GM21515 (cell line): ENCODE results near the gene ZNF644.
"Not testable (repeated sequence)": the region's sequence is repeated elsewhere in the genome, so short reads cannot be mapped to it uniquely, and the experiment has no call there.

ENCODE experiments used
- ATAC-seq: cut with Tn5 transposase; IDR thresholded peaks from one replicate; pipeline ENCODE4 v1.9.1; 2021; ENCODE audit not compliant: unreplicated experiment

Gene ZNF644

DNA sequence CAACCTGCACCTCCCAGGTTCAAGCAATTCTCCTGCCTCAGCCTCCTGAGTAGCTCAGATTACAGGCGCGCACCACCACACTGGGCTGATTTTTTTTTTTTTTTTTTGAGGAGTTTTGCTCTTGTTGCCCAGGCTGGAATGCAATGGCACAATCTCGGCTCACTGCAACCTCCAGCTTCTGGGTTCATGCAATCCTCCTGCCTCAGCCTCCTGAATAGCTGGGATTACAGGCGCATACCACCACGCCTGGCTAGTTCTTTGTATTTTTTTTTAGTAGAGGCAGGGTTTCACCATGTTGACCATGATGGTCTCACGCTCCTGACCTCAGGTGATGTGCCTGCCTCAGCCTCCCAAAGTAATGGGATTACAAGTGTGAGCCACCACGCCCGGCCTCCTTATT lies 93.6 kb downstream of the ZNF644 start:
- ATAC-seq: not testable (repeated sequence)

DNA sequence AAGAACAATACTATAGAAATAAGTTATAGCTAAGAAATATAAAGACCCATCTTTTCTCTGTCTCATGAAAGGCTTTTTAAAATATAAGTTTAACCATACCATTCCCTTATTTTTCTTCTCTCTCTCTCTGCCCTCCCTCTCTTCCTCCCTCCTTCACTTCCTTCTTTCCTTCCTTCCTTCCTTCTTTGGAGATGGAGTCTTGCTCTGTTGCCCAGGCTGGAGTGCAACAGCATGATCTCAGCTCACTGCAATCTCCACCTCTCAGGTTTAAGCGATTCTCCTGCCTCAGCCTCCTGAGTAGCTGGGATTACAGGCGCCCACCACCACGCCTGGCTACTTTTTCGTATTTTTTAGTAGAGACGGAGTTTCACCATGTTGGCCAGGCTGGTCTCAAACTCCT lies 94.2 kb downstream of the ZNF644 start:
- not testable (repeated sequence) for ATAC-seq

DNA sequence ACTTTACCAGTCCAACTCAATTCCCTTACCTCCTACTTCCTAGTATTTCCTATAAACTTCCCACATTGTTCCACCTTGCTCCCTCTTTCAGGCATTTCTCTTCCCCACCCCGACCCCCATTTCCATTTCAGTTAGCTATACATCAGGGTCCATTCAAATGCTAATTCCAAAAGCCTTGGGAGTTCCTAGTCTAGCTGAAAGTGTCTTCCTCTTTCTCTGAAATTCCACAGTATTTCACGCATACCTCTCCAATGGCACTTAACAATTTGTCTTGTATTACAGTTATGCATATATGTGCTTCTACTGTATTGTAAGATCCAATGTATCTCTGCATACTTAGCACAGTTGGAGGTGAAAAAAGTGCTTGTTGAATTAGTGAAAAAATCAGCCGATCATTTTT lies 94.9 kb downstream of the ZNF644 start:
- ATAC-seq: no peak

DNA sequence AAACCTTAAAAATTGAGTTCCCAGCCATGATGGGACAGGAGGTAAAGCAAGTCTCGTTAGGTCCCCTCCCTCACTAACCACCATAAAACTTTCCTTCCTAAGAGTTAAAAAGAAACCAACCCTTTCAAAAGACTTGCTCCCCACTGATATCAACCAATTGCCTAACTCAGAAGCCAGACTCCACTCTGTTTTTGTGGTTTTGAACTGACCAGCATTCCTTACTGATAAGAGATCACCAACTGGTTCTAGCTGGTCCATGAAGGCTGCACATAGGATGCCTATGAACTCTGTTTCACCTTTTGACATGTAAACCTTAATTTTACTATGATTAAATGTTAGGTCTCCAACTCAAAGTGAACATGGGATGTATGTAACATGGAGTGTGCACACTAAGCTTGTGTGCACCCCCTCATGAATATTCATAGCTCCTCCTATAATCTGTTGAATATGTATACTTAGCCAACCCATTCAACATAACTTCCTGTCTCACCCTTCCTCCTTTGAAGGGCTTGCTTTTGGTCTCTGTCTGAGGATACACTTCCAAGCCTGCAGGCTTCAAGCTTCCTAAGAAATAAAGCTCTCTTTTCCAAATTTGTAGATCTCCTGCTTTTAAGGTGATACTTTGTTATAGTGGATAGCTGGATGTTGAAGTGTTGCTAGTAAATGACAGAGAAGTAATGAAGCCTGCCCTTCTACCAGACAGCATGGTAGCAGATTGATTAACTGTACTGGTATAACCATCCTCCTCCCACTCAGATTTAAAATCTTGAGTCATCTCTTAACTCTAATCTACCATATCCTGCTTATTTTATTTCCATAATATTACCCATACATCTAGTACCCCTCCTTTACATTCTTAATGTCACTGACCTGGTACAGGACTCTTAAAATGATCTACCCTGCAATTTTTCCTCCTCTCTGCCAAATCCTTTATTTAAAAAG lies 95.6 kb downstream of the ZNF644 start:
- ATAC-seq: no peak

DNA sequence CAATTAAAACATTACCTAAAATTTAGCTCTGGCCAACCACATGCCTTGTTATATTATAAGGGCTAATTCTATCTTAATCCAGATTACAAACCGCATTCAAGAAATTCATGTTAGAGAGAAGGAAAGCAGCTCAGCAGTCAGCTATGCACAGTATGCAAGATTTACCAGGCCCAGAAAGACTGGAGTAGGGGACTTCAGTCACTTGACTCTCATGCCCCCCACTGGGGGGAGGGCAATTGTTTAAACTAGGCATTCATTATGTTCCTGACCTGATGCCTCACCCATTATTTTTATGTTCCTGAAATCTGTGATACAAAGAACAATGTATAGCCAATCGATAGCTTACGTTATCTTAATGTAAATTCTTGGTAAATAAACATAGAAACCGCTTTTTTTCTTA lies 96.9 kb downstream of the ZNF644 start:
- no peak for ATAC-seq

DNA sequence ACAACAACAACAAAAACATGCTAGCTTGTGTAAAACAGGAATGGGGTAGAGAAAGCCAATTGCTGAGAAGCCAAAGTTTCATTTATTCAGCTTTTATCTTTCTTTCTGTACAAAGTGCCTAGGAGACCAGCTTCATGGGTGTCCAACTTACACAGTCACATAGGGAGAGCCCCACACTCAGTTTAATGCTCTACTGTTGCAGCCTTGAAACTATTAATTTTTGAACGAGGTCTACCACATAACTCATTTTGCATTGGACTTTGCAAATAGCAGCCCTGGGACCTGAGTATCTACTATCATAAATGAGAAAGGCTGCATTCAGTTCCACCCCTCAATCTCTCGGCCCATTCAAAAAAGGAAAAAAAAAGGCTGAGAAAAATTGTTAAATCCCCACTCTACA lies 98.8 kb downstream of the ZNF644 start:
- no peak for ATAC-seq

DNA sequence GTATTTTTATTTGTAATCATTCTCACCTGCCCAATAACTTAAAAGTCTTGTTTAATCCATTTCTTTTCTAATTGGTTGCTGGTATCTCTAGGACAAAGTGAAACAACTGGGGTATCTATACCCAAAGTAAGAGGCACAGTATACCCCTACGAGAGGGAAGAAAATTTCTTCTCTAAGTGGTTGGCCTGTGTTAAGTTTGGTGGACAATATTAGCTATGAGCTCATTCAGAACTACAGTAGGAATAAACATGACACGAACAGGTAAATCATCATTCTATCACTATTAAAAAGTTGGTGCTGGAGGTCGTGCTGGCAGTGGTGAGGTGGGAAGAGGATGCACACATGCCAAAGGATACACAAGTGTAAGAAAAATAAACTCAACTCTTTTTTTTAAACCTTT lies 99.6 kb downstream of the ZNF644 start:
- no peak for ATAC-seq

DNA sequence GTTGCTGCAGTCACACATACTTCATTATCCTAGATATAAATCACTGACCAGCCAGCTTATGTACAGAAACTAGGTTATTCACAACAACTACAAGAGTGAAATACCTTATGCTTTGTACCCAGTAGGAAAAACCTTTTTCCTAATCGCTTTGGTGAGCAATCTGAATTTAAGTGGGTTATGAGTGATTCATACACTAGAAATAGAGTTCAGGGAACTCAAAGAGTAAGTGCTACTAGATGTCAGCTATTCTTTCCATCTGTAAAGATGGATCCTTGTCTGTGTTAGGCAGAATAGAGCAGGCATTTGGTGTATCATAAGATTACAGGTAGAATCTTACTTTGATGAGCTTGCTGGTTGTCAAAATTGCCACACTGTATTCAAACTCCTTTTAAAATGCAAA lies 101.9 kb downstream of the ZNF644 start:
- ATAC-seq: peak; percentile 21

DNA sequence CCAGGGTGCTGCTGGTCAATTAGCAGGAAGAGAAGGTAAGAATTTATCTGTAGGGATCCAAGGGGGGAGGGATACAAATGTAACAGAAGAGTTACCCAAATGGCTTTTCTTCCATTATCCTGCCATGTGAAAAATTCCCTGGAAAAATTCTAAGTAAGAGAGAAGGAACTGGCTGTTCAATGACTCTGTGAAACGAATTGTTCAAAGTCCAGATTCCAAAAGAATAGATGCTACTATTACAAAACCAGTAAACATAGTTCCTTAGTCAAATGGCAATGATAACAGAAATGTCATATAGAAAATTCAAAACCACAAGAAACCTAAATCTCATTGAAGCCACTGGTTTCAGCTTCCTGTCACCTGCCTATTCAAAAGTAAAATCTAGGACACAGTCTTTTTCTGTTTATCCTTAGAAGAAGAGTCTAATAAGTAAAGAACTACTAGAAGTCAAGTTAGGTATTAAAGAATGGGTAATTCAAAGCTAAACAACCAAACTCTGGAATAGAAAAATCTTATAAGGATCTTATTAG lies 102.6 kb downstream of the ZNF644 start:
- ATAC-seq: peak; percentile 49

DNA sequence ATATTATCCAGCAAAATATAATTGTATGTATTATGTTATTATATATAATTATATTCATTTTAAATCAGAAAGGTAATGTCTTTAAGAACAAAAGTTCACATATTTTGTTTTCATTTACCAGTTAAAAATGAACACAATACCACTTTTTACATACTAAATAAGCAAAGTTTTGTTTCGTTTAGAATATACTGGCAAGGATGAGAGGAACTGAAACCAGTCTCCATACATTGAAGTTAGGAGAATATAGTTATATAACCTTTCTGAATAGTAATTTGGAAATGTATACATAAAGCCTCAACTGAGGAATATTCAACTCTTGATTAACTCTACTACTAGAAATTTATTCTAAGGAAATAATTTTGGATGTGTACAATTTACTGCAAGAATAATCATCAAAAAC lies 110.5 kb downstream of the ZNF644 start:
- ATAC-seq: no peak

DNA sequence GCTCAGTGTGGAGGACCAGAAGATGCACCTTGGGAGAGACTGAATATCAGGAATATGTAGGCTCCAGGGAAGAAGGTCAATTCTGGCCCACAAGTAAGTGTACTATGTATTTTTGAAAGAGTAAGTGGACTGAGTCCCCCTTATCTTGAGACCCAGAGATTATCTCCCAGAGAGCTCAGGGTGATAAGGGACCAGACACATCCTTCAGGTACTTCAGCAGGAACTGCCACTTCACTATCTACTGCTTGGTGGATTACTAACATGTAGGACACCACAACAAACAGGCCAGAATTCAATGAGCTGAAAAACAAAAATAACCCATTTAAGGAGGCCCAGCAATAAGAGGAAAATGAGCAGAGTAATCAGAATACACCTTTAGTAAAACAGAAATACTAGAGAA lies 119.2 kb downstream of the ZNF644 start:
- ATAC-seq: no peak

DNA sequence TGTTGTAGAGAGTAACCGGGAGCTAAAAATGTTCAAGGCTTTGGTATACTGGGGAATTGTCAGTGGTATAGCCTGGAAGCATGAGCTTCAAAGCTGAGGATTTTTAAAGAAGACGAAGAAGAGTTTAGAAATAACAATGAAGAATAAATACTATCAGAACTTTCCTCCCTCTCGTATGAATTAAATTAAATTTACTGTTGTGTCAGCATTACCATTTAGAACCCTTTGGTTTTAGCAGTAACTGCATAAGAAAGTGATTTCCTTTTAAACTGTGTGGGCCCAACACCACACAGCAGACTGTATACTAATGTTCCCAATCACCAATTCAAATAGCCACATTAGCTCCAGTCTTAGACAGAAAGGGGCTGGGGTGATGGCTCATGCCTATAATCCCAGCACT lies 122.6 kb downstream of the ZNF644 start:
- ATAC-seq: no peak

DNA sequence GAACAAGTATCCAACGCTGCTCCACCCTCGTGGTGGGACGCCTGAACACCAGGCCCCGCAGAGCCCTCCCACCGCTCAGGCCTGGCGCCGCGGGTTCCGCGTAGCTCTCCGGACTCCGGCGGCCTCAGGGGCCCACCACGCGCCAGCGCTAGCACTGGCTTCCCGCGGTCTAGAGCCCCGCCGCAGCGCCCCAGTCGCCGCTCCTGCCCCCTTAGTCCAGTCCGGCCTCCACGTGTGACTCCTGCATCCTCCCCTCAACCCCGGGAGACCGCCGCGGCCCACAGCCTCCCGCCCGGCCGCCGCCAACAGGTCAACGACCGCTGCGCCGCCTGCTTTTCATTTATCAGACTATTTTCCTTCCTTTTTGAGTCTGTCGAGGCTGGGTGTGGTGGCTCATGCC lies 128.2 kb downstream of the ZNF644 start:
- not testable (repeated sequence) for ATAC-seq

DNA sequence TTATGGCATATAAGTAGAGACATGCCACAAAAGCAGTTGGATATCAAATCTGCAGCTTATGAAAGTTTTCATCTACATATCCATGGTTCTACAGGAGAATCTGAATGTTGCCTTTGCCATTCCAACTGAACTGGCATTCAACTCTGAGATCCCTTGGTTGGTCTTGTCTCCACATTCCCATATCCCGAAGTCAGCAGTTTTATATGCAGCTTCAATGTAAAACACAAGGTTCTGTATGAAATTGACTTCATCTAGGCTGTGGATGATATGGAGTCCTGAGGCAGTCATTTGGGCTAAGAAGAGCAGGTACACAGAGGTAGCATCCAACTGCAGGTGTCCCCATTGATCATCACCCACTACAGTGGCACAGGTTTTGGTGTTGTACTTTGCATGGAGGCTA lies 129.0 kb downstream of the ZNF644 start:
- ATAC-seq: not testable (repeated sequence)

DNA sequence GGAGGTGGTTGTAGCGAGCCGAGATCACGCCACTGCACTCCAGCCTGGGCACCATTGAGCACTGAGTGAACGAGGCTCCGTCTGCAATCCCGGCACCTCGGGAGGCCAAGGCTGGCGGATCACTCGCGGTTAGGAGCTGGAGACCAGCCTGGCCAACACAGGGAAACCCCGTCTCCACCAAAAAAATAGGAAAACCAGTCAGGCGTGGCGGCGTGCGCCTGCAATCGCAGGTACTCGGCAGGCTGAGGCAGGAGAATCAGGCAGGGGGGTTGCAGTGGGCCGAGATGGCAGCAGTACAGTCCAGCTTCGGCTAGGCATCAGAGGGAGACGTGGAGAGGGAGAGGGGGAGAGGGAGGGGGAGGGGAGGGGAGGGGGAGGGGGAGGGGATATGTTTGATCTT lies 129.6 kb downstream of the ZNF644 start:
- not testable (repeated sequence) for ATAC-seq

DNA sequence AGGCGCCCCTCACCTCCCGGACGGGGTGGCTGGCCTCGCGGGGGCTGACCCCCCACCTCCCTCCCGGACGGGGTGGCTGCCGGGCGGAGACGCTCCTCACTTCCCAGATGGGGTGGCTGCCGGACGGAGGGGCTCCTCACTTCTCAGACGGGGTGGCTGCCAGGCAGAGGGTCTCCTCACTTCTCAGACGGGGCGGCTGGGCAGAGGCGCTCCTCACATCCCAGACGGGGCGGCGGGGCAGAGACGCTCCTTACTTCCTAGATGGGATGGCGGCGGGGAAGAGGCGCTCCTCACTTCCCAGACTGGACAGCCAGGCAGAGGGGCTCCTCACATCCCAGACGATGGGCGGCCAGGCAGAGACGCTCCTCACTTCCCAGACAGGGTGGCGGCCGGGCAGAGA lies 130.1 kb downstream of the ZNF644 start:
- ATAC-seq: not testable (repeated sequence)

DNA sequence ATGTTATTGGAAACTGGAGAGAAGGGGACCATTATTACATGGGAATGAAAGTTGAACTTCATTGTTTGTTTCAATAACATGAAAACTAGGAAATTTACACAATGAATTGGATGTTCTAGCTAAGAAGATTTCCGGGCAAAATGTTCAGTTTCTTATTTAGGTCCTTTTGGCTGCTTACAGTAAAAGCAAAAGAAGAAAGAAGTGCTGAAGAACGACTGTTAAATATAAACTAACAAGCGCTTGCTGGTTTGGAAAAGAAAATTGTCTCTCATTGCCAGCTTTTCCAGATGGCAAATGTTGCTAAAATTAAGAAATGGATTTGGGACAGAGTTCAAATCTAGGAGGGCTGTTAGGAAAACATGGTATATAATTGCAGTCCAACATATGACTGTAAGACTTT lies 139.6 kb downstream of the ZNF644 start:
- no peak for ATAC-seq

DNA sequence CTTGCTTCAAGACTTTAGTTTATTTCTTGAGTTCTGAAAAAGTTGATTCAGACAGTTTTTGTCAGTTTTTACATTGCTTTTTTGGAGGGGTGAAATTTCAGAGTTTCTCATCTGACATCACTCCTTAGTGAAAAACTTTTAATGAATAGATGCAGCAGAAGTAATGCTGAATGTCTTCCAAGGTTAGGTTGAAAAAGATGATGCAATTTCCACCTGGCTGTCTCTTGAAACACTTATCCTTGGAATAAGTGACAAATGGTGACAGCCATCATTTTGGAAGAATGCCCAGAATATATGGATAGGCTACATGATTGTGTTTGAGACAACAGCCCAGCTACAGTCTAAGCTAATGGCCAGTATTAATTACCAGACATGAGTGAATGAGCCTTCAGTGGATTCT lies 140.8 kb downstream of the ZNF644 start:
- ATAC-seq: no peak

DNA sequence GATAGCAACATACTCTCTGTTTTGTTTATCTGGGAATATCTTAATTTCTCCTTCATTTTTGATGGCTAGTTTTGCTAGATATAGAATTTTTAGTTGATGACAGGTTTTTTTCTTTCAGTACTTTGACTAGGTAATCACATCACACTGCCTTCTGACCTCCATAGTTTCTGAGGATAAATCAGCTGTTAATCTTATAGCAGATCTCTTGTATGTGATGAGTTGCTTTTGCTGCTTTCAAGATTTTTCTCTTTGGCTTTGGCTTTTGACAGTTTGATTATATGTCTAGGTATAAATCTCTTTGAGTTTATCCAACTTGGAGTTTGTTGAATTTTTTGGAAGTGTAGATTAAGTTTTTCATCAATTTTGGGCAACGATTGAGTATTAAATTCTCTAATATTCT lies 142.6 kb downstream of the ZNF644 start:
- ATAC-seq: no peak

DNA sequence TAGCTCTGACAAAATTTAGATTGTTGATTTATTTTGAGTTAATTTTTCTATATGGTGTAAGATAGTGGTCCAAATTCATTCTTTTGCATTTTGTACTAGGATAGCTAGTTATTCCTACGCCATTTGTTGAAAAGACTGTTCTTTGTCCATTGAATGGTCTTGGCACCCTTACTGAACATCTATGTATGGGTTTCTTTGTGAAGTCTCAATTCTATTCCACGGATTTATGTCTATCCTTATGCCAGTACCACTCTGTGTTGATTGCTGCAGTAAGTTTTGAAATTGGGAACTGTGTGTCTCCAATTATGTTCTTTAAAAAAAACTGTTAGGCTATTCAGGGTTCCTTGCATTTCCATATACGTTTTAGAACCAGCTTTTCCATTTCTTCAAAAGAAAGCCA lies 145.7 kb downstream of the ZNF644 start:
- ATAC-seq: no peak
